ENCODE results near the gene C4orf50. TPM values are rescaled to one million over a fixed set of nuclear protein-coding genes. Genes with fewer than 3 reads are reported as not detected.
"Not testable (repeated sequence)": the region's sequence is repeated elsewhere in the genome, so short reads cannot be mapped to it uniquely, and the experiment has no call there.

C4orf50 gene
- total RNA-seq, 2 donors from 2014 or later = not detected

DNA sequence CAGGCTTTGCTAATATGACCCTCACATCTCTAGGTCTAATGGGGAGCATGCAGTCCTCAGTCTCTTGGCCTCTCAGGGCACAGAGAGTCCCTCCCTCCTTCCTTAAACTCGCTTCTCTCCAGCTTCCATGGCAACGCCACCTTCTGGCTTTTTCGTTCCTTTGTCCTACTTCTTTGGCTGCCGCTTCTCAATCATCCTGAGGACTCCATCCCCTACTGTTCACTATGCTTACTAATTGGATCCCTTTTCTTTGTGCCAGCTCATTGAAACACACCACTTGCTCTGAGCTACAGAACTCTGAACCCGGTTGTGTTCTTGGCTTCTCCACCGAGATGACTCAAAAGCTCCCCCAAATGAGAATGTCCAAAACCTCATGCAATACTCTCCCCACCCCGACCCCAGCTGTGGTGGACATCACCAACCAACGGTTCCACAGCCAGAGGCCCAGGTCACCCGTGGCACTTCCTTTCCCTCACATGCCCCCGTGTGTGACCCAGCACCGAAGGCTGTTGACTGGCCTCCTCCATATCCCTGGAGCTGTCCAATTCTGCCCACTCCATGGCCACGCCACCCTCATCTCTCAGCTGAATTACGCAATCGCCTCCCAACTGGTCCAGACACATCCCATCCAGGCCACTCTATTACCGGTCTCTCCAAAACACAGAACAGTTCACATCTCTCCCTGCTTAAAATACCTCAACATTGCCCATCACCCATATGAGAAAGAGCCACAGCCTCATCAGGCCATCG is 160.0 kb downstream of the C4orf50 start:
- DNase-seq (ENCODE audit: low spot score) = no peak
- no peaks in the 10 kb centered on the region for H3K36me3 ChIP-seq
- H3K4me1 ChIP-seq = no peaks in the 10 kb centered on the region
- no peaks in the 10 kb centered on the region for H3K9me3 ChIP-seq
- H3K27me3 ChIP-seq = no peaks in the 10 kb centered on the region
- no peak overlapping the region for H3K4me3 ChIP-seq
- no peak overlapping the region for H3K27ac ChIP-seq
- TF ChIP-seq, protein P1, sequence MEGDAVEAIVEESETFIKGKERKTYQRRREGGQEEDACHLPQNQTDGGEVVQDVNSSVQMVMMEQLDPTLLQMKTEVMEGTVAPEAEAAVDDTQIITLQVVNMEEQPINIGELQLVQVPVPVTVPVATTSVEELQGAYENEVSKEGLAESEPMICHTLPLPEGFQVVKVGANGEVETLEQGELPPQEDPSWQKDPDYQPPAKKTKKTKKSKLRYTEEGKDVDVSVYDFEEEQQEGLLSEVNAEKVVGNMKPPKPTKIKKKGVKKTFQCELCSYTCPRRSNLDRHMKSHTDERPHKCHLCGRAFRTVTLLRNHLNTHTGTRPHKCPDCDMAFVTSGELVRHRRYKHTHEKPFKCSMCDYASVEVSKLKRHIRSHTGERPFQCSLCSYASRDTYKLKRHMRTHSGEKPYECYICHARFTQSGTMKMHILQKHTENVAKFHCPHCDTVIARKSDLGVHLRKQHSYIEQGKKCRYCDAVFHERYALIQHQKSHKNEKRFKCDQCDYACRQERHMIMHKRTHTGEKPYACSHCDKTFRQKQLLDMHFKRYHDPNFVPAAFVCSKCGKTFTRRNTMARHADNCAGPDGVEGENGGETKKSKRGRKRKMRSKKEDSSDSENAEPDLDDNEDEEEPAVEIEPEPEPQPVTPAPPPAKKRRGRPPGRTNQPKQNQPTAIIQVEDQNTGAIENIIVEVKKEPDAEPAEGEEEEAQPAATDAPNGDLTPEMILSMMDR (IDR thresholded peaks at IDR 0.05) = no peak

DNA sequence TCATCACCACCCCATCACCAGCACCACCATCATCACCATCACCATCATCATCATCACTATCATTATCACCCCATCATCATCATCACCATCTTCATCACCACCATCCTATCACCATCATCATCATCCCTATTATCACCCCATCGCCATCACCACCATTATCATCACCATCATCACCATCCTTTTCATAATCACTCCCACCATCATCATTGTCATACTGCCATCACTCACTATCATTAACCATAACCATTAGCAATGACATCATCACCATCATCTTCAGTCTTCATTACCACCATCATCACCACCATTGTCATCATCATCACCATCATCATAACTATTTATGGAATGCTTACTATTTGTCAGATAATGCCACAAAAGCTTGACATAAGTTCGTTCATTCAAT is 161.0 kb downstream of the C4orf50 start:
- Histone ChIP-seq H3K9me3 (no peaks in the 10 kb centered on the region), H3K4me3 (no peak overlapping the region), H3K4me1 (no peaks in the 10 kb centered on the region), H3K27me3 (no peaks in the 10 kb centered on the region), H3K27ac (no peak overlapping the region), H3K36me3 (no peaks in the 10 kb centered on the region)
- TF ChIP-seq, protein P1 (IDR thresholded peaks at IDR 0.05) = no peak
- DNase-seq (ENCODE audit: low spot score) = no peak

DNA sequence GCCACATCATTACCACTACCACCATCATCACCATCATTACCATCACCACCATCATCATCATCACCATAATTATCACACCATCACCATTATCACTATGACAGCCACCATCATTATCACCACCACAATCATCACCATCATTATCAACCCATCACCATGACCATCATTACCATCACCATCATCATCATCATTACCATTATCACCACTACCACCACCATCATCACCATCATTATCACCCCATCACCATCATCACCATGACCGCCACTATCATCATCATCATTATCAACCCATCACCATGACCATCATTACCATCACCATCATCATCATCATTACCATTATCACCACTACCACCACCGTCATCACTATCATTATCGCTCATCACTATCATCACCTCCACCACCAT is 161.9 kb downstream of the C4orf50 start:
- H3K4me1 ChIP-seq; H3K4me3 ChIP-seq; H3K36me3 ChIP-seq; DNase-seq (ENCODE audit: low spot score); H3K27me3 ChIP-seq; H3K9me3 ChIP-seq; H3K27ac ChIP-seq: not testable (repeated sequence)

- no peak for DNase-seq (ENCODE audit: low spot score)
- H3K4me3 ChIP-seq = no peak overlapping the region
- TF ChIP-seq, protein P1 (IDR thresholded peaks at IDR 0.05) = no peak
- no peaks in the 10 kb centered on the region for H3K4me1 ChIP-seq
- no peak overlapping the region for H3K27ac ChIP-seq
- H3K36me3 ChIP-seq = no peaks in the 10 kb centered on the region
- H3K9me3 ChIP-seq = no peaks in the 10 kb centered on the region
- H3K27me3 ChIP-seq = no peaks in the 10 kb centered on the region
Observed at GRCh38 chr4:5854929-5855328, 163.3 kb downstream of the C4orf50 start.

- Histone ChIP-seq H3K27ac (no peak overlapping the region), H3K4me3 (no peak overlapping the region), H3K9me3 (no peaks in the 10 kb centered on the region), H3K36me3 (no peaks in the 10 kb centered on the region), H3K4me1 (no peaks in the 10 kb centered on the region), H3K27me3 (no peaks in the 10 kb centered on the region)
- no peak for DNase-seq (ENCODE audit: low spot score)
- TF ChIP-seq, protein P1 (IDR thresholded peaks at IDR 0.05) = no peak
Observed at GRCh38 chr4:5852523-5853202, 165.6 kb downstream of the C4orf50 start.

DNA sequence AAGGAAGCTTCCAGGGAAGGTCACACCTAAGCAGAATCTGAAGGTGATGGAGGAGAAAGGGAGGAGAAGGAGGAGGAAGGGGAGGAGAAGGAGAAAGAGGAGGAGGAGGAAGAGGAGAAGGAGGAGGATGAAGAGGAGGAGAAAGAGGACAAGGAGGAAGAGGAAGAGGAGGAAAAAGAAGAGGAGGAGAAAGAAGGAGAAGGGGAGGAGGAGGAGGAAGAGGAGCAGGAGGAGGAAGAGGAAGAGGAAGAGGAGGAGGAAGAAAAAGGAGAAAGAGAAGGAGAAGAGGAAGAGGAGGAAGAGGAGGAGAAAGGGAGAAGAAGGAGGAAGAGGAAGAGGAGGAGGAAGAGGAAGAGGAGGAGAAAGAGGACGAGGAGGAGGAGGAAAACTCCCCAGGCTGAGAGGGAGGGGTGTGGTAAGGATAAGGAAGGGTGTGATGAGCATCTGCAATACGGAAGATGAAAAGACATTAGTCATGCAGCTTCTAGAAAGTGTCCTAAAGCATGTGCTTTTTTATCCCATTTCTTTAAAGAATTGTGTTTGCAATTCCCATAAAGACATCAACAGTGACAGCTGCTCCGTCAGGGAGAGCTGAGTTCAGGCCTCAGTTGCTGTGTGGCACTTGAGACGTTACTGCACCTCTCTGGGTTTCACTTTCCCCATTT is 166.5 kb downstream of the C4orf50 start:
- no peaks in the 10 kb centered on the region for H3K27me3 ChIP-seq

More for the DNA sequence above, 166.5 kb downstream of the C4orf50 start:
- H3K36me3 ChIP-seq = no peaks in the 10 kb centered on the region
- no peaks in the 10 kb centered on the region for H3K4me1 ChIP-seq
- H3K9me3 ChIP-seq = no peaks in the 10 kb centered on the region
- no peak for DNase-seq (ENCODE audit: low spot score)
- TF ChIP-seq, protein P1 (IDR thresholded peaks at IDR 0.05) = no peak
- H3K4me3 ChIP-seq = no peak overlapping the region
- H3K27ac ChIP-seq = no peak overlapping the region
